ENCODE data around the gene EIF3A.

Gene EIF3A

GRCh38 chr10:119080521-119081259 lies at the start of gene EIF3A:
Gene EIF3A, minus strand, starts transcription at chr10:119080817. Its CDS starts 141 bp downstream, at chr10:119080676.
- TF ChIP-seq, protein P1, sequence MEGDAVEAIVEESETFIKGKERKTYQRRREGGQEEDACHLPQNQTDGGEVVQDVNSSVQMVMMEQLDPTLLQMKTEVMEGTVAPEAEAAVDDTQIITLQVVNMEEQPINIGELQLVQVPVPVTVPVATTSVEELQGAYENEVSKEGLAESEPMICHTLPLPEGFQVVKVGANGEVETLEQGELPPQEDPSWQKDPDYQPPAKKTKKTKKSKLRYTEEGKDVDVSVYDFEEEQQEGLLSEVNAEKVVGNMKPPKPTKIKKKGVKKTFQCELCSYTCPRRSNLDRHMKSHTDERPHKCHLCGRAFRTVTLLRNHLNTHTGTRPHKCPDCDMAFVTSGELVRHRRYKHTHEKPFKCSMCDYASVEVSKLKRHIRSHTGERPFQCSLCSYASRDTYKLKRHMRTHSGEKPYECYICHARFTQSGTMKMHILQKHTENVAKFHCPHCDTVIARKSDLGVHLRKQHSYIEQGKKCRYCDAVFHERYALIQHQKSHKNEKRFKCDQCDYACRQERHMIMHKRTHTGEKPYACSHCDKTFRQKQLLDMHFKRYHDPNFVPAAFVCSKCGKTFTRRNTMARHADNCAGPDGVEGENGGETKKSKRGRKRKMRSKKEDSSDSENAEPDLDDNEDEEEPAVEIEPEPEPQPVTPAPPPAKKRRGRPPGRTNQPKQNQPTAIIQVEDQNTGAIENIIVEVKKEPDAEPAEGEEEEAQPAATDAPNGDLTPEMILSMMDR (IDR thresholded peaks at IDR 0.05; ENCODE audit: insufficient read depth, low read depth, low read length, missing control alignments): no peak
- H3K4me3 ChIP-seq (ENCODE audit: low read depth, low read length): peak within 1 kb of the TSS; percentile 77
- peak; percentile 96 for DNase-seq (ENCODE audit: low read depth)

- TF ChIP-seq, protein P1 (IDR thresholded peaks at IDR 0.05; ENCODE audit: insufficient read depth, low read depth, low read length, missing control alignments): no peak
- DNase-seq (ENCODE audit: low read depth): no peak
- no peak overlapping the region for H3K4me3 ChIP-seq (ENCODE audit: low read depth, low read length)
These were observed 49.1 kb upstream of the EIF3A start for GRCh38 chr10:119129721-119130120.

DNA sequence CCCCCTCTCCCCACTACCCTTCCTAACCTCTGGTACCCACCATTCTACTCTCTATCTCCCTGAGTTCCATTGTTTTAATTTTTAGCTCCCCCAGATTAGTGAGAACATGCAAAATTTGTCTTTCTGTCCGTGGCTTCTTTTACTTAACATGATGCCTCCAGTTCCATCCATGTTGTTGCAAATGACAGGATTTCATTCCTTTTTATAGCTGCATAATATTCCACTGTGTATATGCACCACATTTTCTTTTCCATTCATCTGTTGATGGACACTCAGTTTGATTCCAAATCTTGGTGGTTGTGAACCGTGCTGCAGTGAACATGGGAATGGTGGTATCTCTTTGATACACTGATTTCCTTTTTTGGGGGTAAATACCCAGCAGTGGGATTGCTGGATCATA lies 45.3 kb upstream of the EIF3A start:
- no peak overlapping the region for H3K4me3 ChIP-seq (ENCODE audit: low read depth, low read length)
- no peak for DNase-seq (ENCODE audit: low read depth)
- TF ChIP-seq, protein P1 (IDR thresholded peaks at IDR 0.05; ENCODE audit: insufficient read depth, low read depth, low read length, missing control alignments): no peak

GRCh38 chr10:119120875-119121274 lies 40.3 kb upstream of the EIF3A start:
- DNase-seq (ENCODE audit: low read depth): no peak
- H3K4me3 ChIP-seq (ENCODE audit: low read depth, low read length): no peak overlapping the region
- TF ChIP-seq, protein P1 (IDR thresholded peaks at IDR 0.05; ENCODE audit: insufficient read depth, low read depth, low read length, missing control alignments): no peak

GRCh38 chr10:119120413-119120867 lies 39.8 kb upstream of the EIF3A start:
- H3K4me3 ChIP-seq (ENCODE audit: low read depth, low read length): no peak overlapping the region
- TF ChIP-seq, protein P1 (IDR thresholded peaks at IDR 0.05; ENCODE audit: insufficient read depth, low read depth, low read length, missing control alignments): no peak
- DNase-seq (ENCODE audit: low read depth): peak; percentile 90

DNA sequence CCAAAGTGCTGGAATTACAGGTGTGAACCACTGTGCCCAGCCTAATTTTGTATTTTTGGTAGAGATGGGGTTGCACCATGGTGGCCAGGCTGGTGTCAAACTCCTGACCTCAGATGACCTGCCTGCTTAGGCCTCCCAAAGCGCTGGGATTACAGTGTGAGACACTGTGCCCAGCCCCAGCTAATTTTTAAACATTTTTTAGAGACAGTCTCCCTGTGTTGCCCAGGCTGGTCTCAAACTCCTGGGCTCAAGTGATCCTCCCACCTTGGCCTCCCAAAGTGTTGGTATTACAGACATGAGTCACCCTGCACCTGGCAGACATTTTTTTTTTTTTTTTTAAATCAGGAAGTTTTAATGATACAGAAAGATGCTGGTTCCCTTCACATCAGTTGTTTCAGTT lies 38.8 kb upstream of the EIF3A start:
- H3K4me3 ChIP-seq (ENCODE audit: low read depth, low read length): no peak overlapping the region
- TF ChIP-seq, protein P1 (IDR thresholded peaks at IDR 0.05; ENCODE audit: insufficient read depth, low read depth, low read length, missing control alignments): no peak
- no peak for DNase-seq (ENCODE audit: low read depth)

GRCh38 chr10:119118231-119118630 lies 37.6 kb upstream of the EIF3A start:
- DNase-seq (ENCODE audit: low read depth): no peak
- no peak overlapping the region for H3K4me3 ChIP-seq (ENCODE audit: low read depth, low read length)
- TF ChIP-seq, protein P1 (IDR thresholded peaks at IDR 0.05; ENCODE audit: insufficient read depth, low read depth, low read length, missing control alignments): no peak
